Natural killer cell (primary cell): ENCODE measurements around the gene PKP3. TPM values are rescaled to one million over a fixed set of nuclear protein-coding genes. Genes with fewer than 3 reads are reported as not detected.

Experiments
- ATAC-seq, 3 donors: fragments of 150-1000 bp in 2 of 3; fragments of 200-7000 bp in 1 of 3; cut with Tn5 transposase; 1 replicate in 1 of 3; 2 replicates in 2 of 3; pipeline ENCODE4 v1.10.0; 2021; ENCODE audit warnings: mild to moderate bottlenecking in 2 of 3, moderate library complexity in 2 of 3
- DNase-seq, 2 donors: peaks; one replicate each; pipeline versions ENCODE4 v3.0.0 to v3.0.0-alpha.2; 2013 to 2021; ENCODE audit warnings: mixed read lengths in 1 of 2
- H3K27ac ChIP-seq: one replicate; pipeline ENCODE4 v1.5.1; 2013; ENCODE audit warnings: mild to moderate bottlenecking, low read length
- H3K27me3 ChIP-seq: one replicate; pipeline ENCODE4 v1.6.1; 2013; ENCODE audit warnings: low read length; ENCODE audit not compliant: control insufficient read depth, insufficient read depth
- H3K36me3 ChIP-seq: one replicate; pipeline ENCODE4 v1.6.1; 2013; ENCODE audit warnings: low read length; ENCODE audit not compliant: control insufficient read depth, insufficient read depth
- H3K4me1 ChIP-seq: one replicate; pipeline ENCODE4 v1.6.1; 2013; ENCODE audit warnings: low read length; ENCODE audit not compliant: control insufficient read depth, insufficient read depth
- H3K4me3 ChIP-seq: one replicate; pipeline ENCODE4 v1.5.1; 2013; ENCODE audit warnings: low read length
- H3K9me3 ChIP-seq: one replicate; pipeline ENCODE4 v1.6.1; 2013; ENCODE audit warnings: low read length; ENCODE audit not compliant: control insufficient read depth, insufficient read depth
- H3K27ac Mint-ChIP-seq, 2 donors: one replicate each; pipeline ENCODE4 v1.8.0; 2022; ENCODE audit warnings: mild to moderate bottlenecking in 2 of 2, mixed read lengths in 2 of 2, moderate library complexity in 1 of 2
- H3K27me3 Mint-ChIP-seq, 2 donors: one replicate each; pipeline ENCODE4 v1.8.0; 2022; ENCODE audit warnings: low read depth in 2 of 2, mixed read lengths in 2 of 2
- H3K36me3 Mint-ChIP-seq: one replicate; pipeline ENCODE4 v1.8.0; 2022; ENCODE audit warnings: mixed read lengths
- H3K4me1 Mint-ChIP-seq, 2 donors: one replicate each; pipeline ENCODE4 v1.8.0; 2022; ENCODE audit warnings: mixed read lengths in 2 of 2
- H3K4me3 Mint-ChIP-seq: one replicate; pipeline ENCODE4 v1.8.0; 2022; ENCODE audit warnings: mild to moderate bottlenecking, moderate library complexity, mixed read lengths
- H3K9me3 Mint-ChIP-seq, 2 donors: one replicate each; pipeline ENCODE4 v1.8.0; 2022; ENCODE audit warnings: mixed read lengths in 2 of 2
- CTCF ChIP-seq: fragments of 200-600 bp; IDR thresholded peaks from one replicate; pipeline ENCODE4 v1.8.0; 2022; ENCODE audit warnings: antibody characterized with exemption
- WGBS: methylation state at CpG from one replicate; pipeline ENCODE4 v1.1.7; 2013; ENCODE audit warnings: missing lambda C conversion rate; ENCODE audit not compliant: insufficient coverage; 5-methylcytosine and 5-hydroxymethylcytosine counted together
- intact Hi-C: fragments of 100-400 bp; cut with micrococcal nuclease; formaldehyde crosslinking; loops from one replicate; pipeline ENCODE4 v1.14.2; 2022
- total RNA-seq, 4 donors: library from RNA; stranded (reverse); fragments of 120-200 nt in 1 of 4; gene quantifications; one replicate each; pipeline versions ENCODE4 v1.2.3 to v1.2.4, GENCODE V29; 2013 to 2022

The PKP3 gene
- total RNA-seq, 3 donors from 2014 or later (not counting 1 experiment from before 2014, with no cell fraction given) = 0.29 to 0.56 TPM; not detected in 1

GRCh38 chr11:445765-446588, 52.0 kb downstream of the PKP3 start:
- H3K36me3 Mint-ChIP-seq = no peaks in the 10 kb centered on the region
- peaks cover 0 to 2% of the 10 kb centered on the region in 2 donors for H3K27me3 Mint-ChIP-seq
- no peak for TF ChIP-seq CTCF
- Histone ChIP-seq H3K9me3 (no peaks in the 10 kb centered on the region), H3K36me3 (no peaks in the 10 kb centered on the region), H3K27ac (no peak overlapping the region), H3K4me1 (peaks cover 39% of the 10 kb centered on the region), H3K27me3 (no peaks in the 10 kb centered on the region), H3K4me3 (no peak overlapping the region)
- no peaks in the 10 kb centered on the region for H3K9me3 Mint-ChIP-seq
- DNase-seq (no peak), ATAC-seq (no peak)
- H3K4me1 Mint-ChIP-seq = peaks cover 4 to 17% of the 10 kb centered on the region in 2 donors
- WGBS = 88% methylated on average over 20 of the region's 20 CpGs
- intact Hi-C loops = loop anchor here (5.0 kb wide), 1 partner anchor 194 kb away; no protein-coding TSS in a partner anchor
- H3K4me3 Mint-ChIP-seq = no peak overlapping the region
- H3K27ac Mint-ChIP-seq = no peak overlapping the region

GRCh38 chr11:446891-447290, 52.9 kb downstream of the PKP3 start:
- no peak for DNase-seq
- TF ChIP-seq CTCF = no peak
- Mint-ChIP-seq H3K27me3 (no peaks in the 10 kb centered on the region), H3K4me3 (no peak overlapping the region), H3K27ac (no peak overlapping the region), H3K4me1 (peaks cover 10 to 21% of the 10 kb centered on the region in 2 donors), H3K9me3 (no peaks in the 10 kb centered on the region), H3K36me3 (no peaks in the 10 kb centered on the region)
- intact Hi-C loops = loop anchor here (5.0 kb wide), 1 partner anchor 195 kb away; no protein-coding TSS in a partner anchor
- H3K4me3 ChIP-seq = no peak overlapping the region
- no peaks in the 10 kb centered on the region for H3K9me3 ChIP-seq
- peaks cover 37% of the 10 kb centered on the region for H3K4me1 ChIP-seq
- H3K27ac ChIP-seq = no peak overlapping the region
- ATAC-seq = no peak
- WGBS = 88% methylated on average over 5 of the region's 7 CpGs
- H3K36me3 ChIP-seq = no peaks in the 10 kb centered on the region
- no peaks in the 10 kb centered on the region for H3K27me3 ChIP-seq

- Mint-ChIP-seq H3K27ac (peak overlapping the region; percentile 91 to 95), H3K4me1 (peaks cover 10 to 21% of the 10 kb centered on the region in 2 donors), H3K27me3 (no peaks in the 10 kb centered on the region), H3K4me3 (peak overlapping the region; percentile 88), H3K36me3 (no peaks in the 10 kb centered on the region), H3K9me3 (no peaks in the 10 kb centered on the region)
- TF ChIP-seq CTCF = peak; percentile 77
- Histone ChIP-seq H3K27me3 (no peaks in the 10 kb centered on the region), H3K9me3 (no peaks in the 10 kb centered on the region), H3K27ac (peak overlapping the region; percentile 88), H3K36me3 (peaks cover under 1% of the 10 kb centered on the region), H3K4me3 (peak overlapping the region; percentile 53), H3K4me1 (peaks cover 35% of the 10 kb centered on the region)
- 4% methylated on average over 55 of the region's 55 CpGs for WGBS
- DNase-seq (peak; percentile 95 to 96), ATAC-seq (peak; percentile 75 to 88 (median 77))
- intact Hi-C loops = loop anchor here (5.0 kb wide), 1 partner anchor 196 kb away; no protein-coding TSS in a partner anchor
Observed at GRCh38 chr11:447923-448731, 54.1 kb downstream of the PKP3 start.
